ENCODE data around the gene HSBP1.

DNA sequence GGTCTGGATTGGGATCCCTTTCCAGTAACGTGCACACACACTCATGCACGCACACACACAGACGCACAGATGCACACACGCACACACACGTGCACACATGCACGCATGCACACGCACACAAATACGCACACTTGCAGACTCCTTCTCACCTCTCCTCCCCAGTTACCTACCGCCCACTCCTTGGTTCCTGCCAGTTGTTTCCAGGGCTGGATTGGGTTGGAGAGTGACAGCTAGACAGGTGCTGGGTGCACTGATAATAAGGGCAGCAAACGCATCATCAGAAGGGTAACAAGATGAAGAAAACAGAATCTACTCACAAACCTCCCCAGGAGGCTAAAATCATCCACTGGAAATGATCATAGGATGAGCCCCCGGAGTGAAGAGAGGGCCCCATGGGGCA, 45.0 kb downstream of the HSBP1 start:
- TF ChIP-seq FOXM1 (IDR thresholded peaks at IDR 0.05; ENCODE audit: low read depth) (no peak), FOXM1 (CRISPR knock-in tag; IDR thresholded peaks at IDR 0.05; ENCODE audit: low read depth) (no peak), BCOR (IDR thresholded peaks at IDR 0.05) (no peak), HES1 (IDR thresholded peaks at IDR 0.05; ENCODE audit: low read depth) (no peak), TARDBP (IDR thresholded peaks at IDR 0.05) (no peak), ZBTB1 (CRISPR knock-in tag; IDR thresholded peaks at IDR 0.05; ENCODE audit: borderline replicate concordance, low read depth) (no peak), USF2 (CRISPR knock-in tag; IDR thresholded peaks at IDR 0.05) (no peak)
- TF ChIP-seq, protein P1, sequence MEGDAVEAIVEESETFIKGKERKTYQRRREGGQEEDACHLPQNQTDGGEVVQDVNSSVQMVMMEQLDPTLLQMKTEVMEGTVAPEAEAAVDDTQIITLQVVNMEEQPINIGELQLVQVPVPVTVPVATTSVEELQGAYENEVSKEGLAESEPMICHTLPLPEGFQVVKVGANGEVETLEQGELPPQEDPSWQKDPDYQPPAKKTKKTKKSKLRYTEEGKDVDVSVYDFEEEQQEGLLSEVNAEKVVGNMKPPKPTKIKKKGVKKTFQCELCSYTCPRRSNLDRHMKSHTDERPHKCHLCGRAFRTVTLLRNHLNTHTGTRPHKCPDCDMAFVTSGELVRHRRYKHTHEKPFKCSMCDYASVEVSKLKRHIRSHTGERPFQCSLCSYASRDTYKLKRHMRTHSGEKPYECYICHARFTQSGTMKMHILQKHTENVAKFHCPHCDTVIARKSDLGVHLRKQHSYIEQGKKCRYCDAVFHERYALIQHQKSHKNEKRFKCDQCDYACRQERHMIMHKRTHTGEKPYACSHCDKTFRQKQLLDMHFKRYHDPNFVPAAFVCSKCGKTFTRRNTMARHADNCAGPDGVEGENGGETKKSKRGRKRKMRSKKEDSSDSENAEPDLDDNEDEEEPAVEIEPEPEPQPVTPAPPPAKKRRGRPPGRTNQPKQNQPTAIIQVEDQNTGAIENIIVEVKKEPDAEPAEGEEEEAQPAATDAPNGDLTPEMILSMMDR (IDR thresholded peaks at IDR 0.05 in 2 of 3, conservative IDR thresholded peaks at IDR 0.05 in 1 of 3; ENCODE audit: insufficient read depth in 2 of 3, low read depth in 1 of 3, low read length in 3 of 3): no peak
- TF ChIP-seq, protein P2, sequence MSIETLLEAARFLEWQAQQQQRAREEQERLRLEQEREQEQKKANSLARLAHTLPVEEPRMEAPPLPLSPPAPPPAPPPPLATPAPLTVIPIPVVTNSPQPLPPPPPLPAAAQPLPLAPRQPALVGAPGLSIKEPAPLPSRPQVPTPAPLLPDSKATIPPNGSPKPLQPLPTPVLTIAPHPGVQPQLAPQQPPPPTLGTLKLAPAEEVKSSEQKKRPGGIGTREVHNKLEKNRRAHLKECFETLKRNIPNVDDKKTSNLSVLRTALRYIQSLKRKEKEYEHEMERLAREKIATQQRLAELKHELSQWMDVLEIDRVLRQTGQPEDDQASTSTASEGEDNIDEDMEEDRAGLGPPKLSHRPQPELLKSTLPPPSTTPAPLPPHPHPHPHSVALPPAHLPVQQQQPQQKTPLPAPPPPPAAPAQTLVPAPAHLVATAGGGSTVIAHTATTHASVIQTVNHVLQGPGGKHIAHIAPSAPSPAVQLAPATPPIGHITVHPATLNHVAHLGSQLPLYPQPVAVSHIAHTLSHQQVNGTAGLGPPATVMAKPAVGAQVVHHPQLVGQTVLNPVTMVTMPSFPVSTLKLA (conservative IDR thresholded peaks at IDR 0.05): no peak

Measured in K562 (cell line).